Measurements from ENCODE around the gene MAPRE3.

The MAPRE3 gene

DNA sequence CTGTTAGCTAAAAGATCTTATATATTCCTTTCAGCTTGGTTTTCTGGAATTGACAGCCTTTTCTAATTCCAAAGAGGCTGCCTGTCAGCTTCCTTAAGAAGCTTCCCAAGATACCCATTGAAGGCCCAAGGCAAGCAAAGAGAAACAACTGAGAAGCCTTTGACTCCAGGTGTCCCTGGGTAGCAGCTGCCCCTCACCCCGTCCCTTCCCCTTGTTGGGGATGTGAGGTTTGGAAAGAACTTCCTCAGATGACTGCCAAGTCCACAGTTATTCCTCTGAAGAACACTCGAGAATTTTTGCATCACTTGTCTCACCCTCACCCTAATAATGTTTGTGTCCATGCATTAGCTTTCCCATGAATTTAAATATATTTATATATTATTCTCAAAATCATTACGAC, 13.3 kb downstream of the MAPRE3 start:
- no peak for DNase-seq (ENCODE audit: low spot score)

GRCh38 chr2:26985807-26986206, 15.4 kb downstream of the MAPRE3 start:
- no peak for DNase-seq (ENCODE audit: low spot score)

- DNase-seq (ENCODE audit: low spot score): no peak
Observed at GRCh38 chr2:26986576-26986975, 16.1 kb downstream of the MAPRE3 start.

GRCh38 chr2:26988058-26988860, 17.8 kb downstream of the MAPRE3 start:
- peak; percentile 68 for DNase-seq (ENCODE audit: low spot score)

- peak; percentile 27 for DNase-seq (ENCODE audit: low spot score)
Observed at GRCh38 chr2:26989156-26989555, 18.7 kb downstream of the MAPRE3 start.

GRCh38 chr2:26991717-26992116, 21.3 kb downstream of the MAPRE3 start:
- no peak for DNase-seq (ENCODE audit: low spot score)

GRCh38 chr2:26993768-26994167, 23.3 kb downstream of the MAPRE3 start:
- DNase-seq (ENCODE audit: low spot score): no peak

- DNase-seq (ENCODE audit: low spot score): no peak
Observed at GRCh38 chr2:26994983-26995382, 24.5 kb downstream of the MAPRE3 start.

DNA sequence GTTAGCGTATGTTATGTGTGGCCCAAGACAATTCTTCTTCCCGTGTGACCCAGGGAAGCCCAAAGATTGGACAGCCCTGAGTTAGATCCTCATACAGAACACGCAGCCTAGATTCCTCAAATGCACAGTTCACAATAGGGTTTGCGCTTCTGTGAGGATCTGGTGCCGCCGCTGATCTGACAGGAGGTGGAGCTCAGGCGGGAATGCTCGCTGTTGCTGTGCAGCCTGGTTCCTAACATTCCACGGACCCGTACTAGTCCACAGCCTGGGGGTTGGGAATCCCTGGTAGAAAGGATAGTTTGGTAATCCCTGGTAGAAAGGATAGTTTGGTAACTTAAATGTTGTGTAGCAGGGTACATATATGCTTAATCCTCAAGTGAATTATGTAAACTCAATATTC, 27.0 kb downstream of the MAPRE3 start:
- no peak for DNase-seq (ENCODE audit: low spot score)

DNA sequence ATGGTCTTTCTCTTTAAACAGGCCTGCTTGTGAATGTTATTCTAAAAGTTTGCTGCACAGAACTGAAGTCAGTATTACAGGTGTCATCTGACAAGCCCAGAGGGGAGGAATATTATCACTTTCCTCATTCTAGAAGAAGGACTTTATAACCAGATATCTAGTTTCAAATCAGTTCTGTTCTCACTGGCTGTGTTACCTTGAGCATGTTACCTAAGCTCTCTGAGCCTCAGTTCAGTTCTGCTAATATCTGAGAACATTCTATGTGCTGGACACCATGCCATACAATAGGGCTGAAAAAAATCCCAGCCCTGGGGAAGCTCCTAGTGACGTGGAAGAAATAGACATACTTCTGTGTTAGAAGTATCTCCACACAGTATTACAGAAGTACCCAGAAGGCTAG, 27.9 kb downstream of the MAPRE3 start:
- no peak for DNase-seq (ENCODE audit: low spot score)

DNA sequence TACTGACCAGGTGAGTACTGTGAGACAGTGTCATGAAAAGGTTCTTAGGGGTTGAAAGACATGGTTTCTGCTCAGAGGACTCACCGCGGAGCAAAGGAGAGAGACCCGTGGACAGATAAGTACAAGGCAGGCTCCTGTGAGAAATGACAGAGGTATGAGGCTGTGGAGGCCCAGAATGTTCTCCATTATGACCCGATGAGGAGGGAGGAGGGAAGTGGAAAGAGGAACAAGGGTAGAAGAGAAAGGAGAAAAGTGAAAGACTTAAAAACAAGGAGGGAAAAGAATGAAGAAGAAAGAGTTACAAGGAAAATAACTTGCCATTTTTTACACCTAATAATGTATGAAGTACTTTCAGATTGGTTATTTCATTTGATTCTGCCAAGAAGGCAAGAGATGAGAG, 29.8 kb downstream of the MAPRE3 start:
- DNase-seq (ENCODE audit: low spot score): no peak

- no peak for DNase-seq (ENCODE audit: low spot score)
Observed at GRCh38 chr2:27000995-27001394, 30.6 kb downstream of the MAPRE3 start.

GRCh38 chr2:27001950-27002349, 31.5 kb downstream of the MAPRE3 start:
- no peak for DNase-seq (ENCODE audit: low spot score)

DNA sequence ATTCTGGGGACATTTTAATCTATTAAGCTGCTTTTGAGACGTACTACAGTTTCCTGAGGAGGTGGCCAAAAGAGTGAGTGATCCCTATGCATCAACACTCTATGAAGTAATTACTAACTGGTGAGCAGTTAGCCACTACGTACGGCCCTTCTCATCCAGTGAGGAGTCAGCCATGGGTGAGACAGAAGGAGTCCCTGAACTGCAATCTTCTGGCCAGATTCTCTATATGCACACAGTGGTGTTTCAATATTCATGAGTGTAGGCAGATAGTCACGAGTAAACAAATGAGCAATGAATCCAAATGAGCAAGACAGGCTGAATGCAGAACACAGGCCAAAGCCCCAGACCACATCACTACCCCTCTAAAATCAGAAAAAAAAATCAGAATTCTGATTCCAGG, 32.6 kb downstream of the MAPRE3 start:
- no peak for DNase-seq (ENCODE audit: low spot score)

GRCh38 chr2:27003857-27004256, 33.4 kb downstream of the MAPRE3 start:
- DNase-seq (ENCODE audit: low spot score): peak; percentile 36

- DNase-seq (ENCODE audit: low spot score): no peak
Observed at GRCh38 chr2:27006602-27007415, 36.4 kb downstream of the MAPRE3 start.

- DNase-seq (ENCODE audit: low spot score): no peak
Observed at GRCh38 chr2:27007416-27008374, 37.3 kb downstream of the MAPRE3 start.

- DNase-seq (ENCODE audit: low spot score): no peak
Observed at GRCh38 chr2:27008678-27009077, 38.2 kb downstream of the MAPRE3 start.

GRCh38 chr2:27009083-27009482, 38.6 kb downstream of the MAPRE3 start:
- DNase-seq (ENCODE audit: low spot score): no peak

GRCh38 chr2:27009716-27010115, 39.3 kb downstream of the MAPRE3 start:
- no peak for DNase-seq (ENCODE audit: low spot score)

DNA sequence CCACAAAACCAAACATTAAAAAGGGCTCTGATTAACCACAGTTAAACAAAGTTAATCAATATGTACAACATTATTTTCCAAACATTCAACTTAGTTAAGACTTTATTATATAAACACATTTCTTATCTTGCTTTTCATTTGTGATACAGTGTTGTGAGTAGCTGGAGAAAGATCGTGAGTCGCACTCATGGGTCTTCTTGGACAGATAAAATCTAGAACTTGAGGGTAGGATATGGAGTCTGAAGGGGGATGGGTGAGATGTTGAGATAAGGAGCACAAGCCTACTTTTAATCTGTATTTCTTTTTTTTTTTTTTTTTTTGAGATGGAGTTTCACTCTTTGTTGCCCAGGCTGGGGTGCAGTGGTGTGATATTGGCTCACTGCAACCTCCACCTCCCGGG, 39.7 kb downstream of the MAPRE3 start:
- DNase-seq (ENCODE audit: low spot score): no peak

GRCh38 chr2:27013738-27014137, 43.3 kb downstream of the MAPRE3 start:
- DNase-seq (ENCODE audit: low spot score): no peak

Data from AG08395 (cell line).